Measurements from ENCODE around the gene PTH2.
"Not testable (repeated sequence)": the region's sequence is repeated elsewhere in the genome, so short reads cannot be mapped to it uniquely, and the experiment has no call there.

Gene PTH2

DNA sequence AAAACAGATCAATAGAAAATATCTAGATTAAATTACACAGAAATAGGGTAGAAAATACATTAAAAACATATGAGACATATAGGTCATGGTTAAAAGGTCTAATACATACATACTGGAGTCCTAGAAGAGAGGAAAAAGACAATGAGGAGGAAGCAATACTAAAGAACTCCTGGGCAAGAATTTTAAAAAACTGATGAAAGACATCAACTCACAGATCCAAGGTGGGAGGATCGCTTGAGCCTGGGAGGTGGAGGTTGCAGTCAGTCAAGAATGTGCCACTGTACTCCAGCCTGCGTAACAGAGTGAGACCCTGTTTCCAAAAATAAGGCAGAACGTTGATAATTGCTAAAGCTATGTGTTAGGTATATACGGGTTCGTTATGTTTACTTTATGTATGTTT lies 40.6 kb downstream of the PTH2 start:
- DNase-seq (ENCODE audit: low read depth in 2 of 2): no peak

DNA sequence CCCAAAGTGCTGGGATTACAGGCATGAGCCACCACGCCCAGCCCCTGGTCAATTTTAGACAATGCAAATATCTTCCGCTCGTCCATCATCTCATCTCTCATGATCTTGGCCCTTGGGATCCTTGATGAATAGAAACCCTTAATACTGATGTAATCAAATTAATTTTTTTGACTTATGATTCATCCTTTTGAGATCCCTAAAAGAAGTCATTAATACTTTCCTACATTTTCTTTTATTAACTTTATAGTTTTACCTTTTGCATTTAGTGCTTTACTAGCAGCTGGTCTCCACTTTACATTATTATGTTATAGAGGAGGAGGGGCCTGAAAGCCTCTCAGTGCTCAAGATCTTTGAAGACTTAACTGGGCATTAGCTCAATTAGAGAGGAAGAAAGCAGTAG lies 42.9 kb downstream of the PTH2 start:
- no peak for DNase-seq (ENCODE audit: low read depth in 2 of 2)

DNA sequence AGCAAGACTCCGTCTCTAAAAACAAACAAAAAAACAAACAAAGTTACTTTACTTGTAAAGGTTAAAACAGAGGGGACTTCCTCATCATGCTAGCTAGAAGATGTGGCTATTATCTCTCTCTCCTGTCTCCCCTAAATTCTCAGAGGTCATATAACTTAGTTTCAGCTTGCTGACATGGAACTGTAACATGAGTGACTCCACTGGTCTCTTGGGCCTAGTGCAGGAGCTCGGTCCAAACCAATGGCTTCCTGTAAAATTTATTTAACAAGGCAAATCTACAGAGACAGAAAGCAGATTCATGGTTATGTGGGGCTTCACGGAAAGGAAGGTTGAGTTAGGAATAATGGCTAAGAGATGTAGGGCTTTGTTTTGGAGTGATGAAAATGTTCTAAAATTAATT lies 44.7 kb downstream of the PTH2 start:
- no peak for DNase-seq (ENCODE audit: low read depth in 2 of 2)

DNA sequence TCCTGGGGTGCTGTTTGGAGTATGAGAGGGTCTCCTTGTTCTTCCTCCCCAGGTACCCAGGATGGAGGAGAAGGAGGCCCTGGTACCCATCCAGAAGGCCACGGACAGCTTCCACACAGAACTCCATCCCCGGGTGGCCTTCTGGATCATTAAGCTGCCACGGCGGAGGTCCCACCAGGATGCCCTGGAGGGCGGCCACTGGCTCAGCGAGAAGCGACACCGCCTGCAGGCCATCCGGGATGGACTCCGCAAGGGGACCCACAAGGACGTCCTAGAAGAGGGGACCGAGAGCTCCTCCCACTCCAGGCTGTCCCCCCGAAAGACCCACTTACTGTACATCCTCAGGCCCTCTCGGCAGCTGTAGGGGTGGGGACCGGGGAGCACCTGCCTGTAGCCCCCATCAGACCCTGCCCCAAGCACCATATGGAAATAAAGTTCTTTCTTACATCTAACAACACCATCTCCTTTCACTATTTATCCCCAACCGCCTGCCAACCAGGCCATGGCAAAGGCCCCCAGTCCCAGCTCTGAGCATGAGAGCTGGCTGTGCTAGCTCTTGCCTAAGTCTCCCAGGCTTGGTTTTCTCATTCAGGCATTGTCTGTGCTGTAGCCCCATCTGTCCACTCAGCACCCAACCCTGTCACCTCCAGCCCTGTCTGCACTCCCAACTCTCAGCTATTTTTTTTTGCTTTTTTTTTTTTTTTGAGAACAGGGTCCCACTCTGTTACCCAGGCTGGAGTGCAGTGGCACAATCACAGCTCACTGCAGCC lies 48.4 kb downstream of the PTH2 start:
- DNase-seq (ENCODE audit: low read depth in 2 of 2): no peak

DNA sequence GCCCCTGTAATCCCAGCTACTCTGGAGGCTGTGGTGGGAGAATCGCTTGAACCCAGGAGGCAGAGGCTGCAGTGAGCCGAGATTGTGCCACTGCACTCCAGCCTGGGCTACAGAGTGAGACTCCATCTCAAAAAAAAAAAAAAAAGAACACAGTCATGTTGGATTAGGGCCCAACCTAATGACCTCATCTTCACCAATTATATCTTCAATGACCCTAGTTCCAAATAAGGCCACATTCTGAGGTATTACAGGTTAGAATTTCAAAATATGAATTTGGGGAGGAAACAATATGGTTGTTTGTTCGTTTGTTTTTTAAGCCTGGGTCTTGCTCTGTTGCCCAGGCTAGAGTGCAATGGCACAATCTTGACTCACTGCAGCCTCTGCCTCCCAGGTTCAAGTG lies 50.1 kb downstream of the PTH2 start:
- not testable (repeated sequence) for DNase-seq (ENCODE audit: low read depth in 2 of 2)

Measured in fibroblast of skin of left biceps (primary cell).